GM21381 (cell line): ENCODE results near the gene DHRS3.

Experiments used
- ATAC-seq: cut with Tn5 transposase; IDR thresholded peaks from one replicate; pipeline ENCODE4 v1.9.1; 2021; ENCODE audit warnings: mild to moderate bottlenecking, moderate library complexity; ENCODE audit not compliant: unreplicated experiment

Gene DHRS3

GRCh38 chr1:12555411-12556367, 62.3 kb downstream of the DHRS3 start:
- ATAC-seq: no peak

GRCh38 chr1:12554521-12555305, 63.3 kb downstream of the DHRS3 start:
- no peak for ATAC-seq

- no peak for ATAC-seq
These were observed 64.0 kb downstream of the DHRS3 start for GRCh38 chr1:12553963-12554362.

GRCh38 chr1:12552951-12553921, 64.8 kb downstream of the DHRS3 start:
- ATAC-seq: no peak

DNA sequence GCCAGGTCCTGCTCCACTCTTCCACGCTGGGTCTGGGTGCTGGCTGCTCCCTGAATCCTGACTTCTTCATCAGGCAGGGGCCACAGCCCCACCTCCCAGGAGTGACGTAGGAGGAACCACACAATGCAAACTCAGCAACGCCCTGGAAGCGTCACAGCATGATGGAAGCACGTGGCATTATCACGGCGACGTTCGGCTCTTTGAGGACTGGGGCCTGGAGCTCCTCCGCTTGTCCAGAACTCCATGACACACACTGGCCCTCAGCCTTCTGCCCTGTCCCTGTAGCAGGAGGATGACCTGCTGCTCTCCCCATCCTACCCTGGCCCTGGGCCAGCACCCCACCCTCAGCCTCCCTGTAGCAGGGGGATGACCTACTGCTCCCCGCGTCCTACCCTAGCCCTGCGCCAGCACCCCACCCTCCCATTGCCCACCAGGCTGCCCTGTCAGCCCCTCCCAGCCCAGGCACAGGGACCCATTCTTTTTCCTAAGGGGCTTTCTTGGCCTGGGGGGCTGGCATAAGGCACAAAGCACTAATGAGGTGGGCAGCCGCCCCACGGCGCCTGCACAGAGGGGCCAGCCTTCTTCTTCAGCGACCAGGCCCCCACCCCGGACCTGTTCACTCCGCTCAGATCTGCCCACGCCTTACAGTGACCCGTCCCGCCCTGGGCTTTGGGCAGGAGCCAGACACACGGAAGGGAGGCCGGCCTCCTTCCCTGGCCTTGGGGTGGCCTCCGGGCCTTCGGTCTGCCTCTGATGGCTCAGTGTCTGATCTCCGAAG, 65.7 kb downstream of the DHRS3 start:
- ATAC-seq: no peak

GRCh38 chr1:12551584-12551983, 66.4 kb downstream of the DHRS3 start:
- ATAC-seq: no peak

DNA sequence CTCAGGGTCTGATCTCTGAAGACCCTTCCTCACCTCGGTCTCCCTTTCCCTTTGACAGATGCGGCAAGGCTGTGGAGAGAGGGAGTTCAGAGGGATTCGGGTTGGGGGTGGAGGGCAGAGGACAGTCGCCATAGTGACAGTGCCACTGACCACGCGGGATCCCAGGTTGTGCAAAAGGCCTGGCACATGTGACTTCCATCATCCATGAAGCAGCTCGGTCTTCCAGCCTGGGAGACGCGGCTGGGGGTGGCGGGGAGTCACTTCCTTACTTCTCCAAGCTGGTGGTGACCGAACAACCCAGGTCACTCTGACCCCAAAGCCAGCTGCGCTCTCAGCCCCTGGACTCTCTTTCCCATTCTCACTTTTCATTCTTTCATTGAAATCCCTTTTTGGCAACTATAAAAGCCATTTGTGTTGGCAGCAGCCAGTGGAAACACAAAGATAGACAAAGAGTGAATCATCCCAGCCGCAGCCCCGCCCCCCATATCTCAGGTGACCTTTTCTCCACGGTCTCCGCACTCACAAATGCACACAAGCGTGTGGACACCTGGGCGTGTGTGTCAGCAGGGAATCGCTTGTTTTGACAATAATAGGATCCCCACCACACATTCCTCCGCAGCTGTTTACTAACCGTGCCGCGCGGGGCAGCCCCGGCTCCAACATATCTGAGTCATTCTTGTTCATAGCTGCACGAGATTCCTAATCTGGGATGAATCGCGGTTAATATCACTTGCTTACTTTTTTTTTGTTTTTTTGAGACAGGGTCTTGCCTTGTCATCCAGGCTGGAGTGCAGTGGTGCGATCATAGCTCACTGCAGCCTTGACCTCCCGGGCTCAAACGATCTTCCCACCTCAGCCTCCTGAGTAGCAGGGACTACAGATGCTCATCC, 68.3 kb downstream of the DHRS3 start:
- ATAC-seq: no peak

DNA sequence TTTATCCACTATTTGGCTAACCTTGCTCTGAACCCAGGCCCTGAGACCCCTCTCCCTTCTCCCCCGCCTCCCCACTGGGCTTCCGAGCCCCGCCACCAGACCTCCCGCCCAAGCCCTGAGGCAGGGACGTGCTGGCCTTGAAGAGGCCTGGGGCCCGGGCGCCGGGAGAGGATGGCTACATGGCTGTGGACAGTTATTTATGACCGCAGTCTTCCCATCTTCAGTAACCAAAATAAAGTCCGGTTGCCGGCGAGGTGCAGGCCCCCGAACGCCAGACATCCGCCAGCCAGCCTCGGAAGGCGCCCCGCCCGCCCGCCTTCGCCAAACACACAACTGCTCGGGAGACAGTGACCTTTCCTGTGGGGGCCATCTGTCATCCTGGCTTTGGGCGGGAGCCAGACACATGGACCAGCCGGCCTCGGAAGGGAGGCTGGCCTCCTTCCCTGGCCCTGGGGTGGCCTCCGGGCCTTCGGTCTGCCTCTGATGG, 69.0 kb downstream of the DHRS3 start:
- no peak for ATAC-seq

DNA sequence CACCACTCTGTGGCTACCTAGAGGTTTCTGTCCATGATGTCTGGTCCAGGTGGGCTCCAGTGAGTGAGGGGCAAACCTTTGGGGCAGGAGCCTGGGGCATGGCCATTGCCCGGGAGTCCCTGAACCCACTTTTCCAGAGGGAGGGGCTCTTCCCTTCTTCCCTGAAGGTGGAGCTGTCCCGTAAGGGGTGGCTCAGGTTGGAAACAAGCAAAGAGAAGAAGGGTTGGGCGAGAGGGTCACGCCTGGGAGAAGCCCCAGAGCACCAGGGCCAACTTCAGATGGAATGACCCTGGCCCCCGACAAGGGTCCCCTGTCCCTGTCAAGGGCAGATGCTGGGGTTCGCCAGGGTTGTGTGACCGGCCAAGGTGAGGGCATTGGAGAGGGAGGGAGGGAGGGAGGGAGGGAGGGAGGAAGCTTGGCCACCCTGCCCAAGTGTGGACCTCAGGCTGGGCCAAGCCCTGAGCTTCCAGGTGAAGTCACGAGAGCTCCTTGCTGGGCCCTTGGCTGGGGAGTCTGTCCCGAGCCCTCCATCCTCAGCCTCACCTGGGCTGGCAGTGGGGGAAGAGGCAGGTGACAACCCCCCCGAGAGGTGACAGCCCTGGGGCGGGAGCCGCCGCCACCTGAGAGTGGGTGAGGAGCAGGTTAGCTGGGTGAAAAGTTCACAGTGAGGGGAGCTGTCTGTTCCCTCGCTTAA, 69.6 kb downstream of the DHRS3 start:
- no peak for ATAC-seq

- ATAC-seq: no peak
These were observed 70.3 kb downstream of the DHRS3 start for GRCh38 chr1:12547586-12548225.

DNA sequence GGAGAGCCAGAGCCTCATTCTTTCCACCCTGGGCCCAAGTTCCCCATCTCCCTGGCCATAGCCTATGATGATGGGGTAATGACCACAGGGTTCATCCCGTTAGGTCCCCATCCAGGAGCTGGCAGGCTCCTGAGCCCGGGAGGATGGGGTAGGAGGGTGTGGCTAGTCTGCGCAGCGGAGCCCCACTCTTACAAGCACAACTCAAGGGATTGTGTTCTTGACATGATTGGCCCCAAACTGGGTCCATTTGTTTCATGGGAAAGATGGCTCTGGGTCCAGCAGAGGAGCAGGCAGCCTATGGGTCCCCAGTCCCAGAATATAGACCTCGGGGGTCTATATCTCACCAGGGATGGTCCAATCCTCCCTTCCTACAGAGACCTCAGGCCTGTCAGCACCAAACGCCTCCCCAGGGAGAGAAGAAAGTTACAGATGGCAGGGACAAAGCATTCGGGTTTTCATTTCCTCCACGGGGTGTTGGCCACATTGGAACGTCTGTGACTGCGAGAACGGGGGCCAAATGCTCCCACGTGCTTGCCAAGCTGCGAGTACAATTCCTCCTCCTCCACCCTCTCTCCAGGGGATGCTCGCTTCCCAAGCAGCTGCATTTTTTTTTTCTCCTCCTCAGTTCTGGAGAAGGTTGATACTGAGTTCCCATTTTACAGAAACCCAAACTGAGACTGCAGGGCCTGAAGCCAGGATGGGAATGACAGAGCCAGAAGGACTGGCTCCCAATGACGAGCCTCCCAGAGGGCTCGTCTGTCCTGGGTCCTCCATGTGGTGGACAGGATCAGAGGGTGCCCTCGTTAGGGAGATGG, 71.0 kb downstream of the DHRS3 start:
- no peak for ATAC-seq

- no peak for ATAC-seq
These were observed 73.0 kb downstream of the DHRS3 start for GRCh38 chr1:12544992-12545391.

GRCh38 chr1:12544357-12544756, 73.7 kb downstream of the DHRS3 start:
- ATAC-seq: no peak

GRCh38 chr1:12543740-12544154, 74.3 kb downstream of the DHRS3 start:
- no peak for ATAC-seq

GRCh38 chr1:12542616-12543592, 75.1 kb downstream of the DHRS3 start:
- no peak for ATAC-seq

DNA sequence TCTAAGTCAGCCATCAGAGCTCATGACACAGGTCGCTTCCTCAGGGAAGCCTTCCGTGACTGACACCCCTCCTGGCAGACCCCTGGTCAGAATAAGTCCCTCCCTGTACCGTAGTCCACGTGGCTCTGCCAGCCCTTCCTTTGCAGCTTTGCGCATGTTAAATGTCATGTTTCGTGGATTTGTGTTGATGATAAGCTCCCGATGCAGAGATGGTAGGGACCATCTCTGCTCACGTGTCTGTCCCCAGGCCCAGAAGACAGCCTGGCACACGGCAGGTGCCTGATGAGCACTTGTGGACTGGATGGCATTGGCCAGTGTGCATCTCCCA, 75.9 kb downstream of the DHRS3 start:
- ATAC-seq: no peak
